ENCODE data around the gene KIAA1217.

DNA sequence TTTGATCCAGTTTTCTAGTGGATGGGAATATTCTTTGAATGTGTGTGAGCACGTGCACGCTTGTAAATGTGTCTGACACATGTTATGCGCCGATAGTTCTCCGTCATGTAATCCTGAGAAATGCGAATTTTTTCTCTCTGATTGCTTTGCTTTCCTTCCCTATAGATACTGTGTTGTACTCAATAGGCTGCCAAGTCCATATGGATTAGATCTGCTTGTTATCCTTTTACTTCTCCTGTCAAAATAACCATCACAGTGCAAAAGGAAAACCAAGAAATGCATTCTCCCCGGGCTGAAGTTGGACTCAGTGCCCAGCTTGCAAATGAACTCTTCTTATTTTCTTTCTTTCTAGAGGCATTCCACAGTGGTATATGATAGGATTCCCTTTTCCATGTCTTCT, 131.9 kb downstream of the KIAA1217 start:
- TF ChIP-seq CTCF (IDR thresholded peaks at IDR 0.05; ENCODE audit: poor library complexity, severe bottlenecking) (no peak), POLR2AphosphoS5 (IDR thresholded peaks at IDR 0.05) (no peak), TAF1 (IDR thresholded peaks at IDR 0.05; ENCODE audit: low read depth) (no peak)
